NCI-H345 (cell line): ENCODE data around the gene BSCL2.
"Not testable (repeated sequence)": the region's sequence is repeated elsewhere in the genome, so short reads cannot be mapped to it uniquely, and the experiment has no call there.

Experiments used
- DNase-seq: peaks from one replicate; lab custom pipeline; 2025; lab: John Stamatoyannopoulos, UW

Gene BSCL2

DNA sequence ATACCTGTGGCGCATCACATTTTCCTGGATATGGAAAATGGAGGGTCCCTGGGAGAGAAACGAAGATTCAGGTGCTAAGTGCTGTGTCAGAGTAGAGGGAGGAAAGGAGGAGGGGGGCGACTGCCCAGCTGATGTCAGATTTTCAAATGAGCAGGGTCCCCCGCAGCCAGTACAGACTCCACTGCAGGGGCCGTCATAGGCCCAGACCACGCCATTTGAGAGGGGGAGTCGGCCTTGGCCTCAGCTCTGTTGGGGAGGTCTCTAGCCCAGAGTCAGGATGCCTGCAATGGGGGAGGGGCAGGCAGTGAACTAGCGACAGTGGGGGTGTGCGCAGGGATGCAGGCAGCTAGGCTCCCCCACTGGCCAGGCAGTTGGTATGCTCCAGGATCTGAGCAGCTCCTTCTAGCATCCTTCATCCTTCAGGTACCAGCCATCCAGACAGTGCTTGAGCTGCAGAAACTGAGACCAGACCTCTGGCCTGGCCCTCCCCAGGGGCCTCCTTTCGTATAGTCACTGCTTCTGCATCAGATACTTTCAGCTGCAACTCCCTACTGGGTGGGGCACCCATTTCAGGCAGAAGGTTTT, at the start of gene BSCL2, which contains the start of gene GNG3:
Gene BSCL2 (minus strand): TSS at position 148 of the 585 bp plus-strand sequence. CDS start 229 bp downstream, outside the sequence.
Gene GNG3 (plus strand): TSS at position 400 of the 585 bp plus-strand sequence. CDS start 620 bp downstream, outside the sequence.
- DNase-seq, result no peak

DNA sequence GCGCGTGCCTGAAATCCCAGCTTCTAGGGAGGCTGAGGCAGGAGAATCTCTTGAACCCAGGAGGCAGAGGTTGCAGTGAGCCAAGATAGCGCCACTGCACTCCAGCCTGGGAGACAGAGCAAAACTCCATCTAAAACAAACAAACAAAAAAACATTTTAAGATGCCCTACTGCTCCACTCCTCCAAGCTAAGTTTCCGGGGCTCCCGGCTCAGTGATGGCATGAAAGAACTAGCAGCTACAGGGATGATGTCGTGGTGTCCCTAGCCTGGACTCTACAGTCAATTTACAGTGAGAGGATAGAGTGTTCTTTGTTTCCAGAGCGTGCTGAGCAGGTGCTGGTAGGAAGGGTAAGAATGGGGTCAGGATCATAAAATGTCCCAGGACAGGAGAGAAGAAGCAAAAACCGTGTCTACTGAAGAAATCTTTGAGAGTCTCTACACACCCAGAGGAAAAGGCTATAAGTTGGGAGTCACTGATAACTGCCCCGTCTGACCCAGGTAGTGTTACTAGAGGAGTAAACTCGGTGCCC, 47.9 kb upstream of the BSCL2 start:
- DNase-seq, result no peak

DNA sequence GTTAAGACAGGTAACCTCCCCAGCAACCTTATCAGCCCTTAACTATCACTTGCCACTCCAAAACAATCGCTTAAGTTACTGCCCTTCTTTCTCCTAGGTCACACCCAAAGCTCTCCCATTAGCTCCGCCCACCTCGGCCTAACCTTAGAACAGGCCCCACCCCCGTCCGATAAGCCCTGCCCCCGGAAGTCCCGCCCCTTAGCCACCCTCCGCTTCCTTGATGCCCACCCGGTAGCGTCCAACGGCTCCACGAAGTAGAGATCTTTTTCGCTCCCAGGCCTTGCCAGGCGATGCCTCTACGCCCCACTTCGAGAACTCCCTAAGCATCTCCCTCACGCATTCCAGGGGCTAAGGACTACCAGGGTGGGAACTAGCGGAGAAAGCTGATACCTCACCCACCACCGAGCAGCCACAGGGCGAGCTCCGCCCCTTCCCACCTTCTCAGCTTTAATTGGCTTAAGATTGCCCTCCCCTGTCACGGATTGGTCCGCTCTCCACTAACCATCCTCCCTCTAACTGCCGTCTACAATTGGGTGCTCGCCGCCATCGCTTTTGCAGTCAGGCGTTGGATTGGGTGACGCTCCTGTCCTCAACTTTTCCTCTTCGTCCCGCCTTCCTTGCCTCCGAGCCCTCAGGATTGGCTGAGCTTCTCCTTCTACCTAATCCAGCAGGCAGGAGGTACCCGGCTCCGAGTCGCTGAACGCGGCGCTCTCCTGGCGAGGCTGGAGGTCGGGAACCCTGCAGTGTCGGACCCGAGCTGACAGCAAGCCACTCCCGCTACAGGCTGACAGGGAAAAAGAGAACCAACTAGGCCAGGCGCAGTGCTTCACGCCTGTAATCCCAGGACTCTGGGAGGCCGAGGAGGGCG, 46.7 kb upstream of the BSCL2 start, which contains the start of gene ZBTB3:
Gene ZBTB3 (minus strand): TSS at position 425 of the 868 bp plus-strand sequence. CDS start 496 bp downstream, outside the sequence.
- peak; percentile 99 for DNase-seq

DNA sequence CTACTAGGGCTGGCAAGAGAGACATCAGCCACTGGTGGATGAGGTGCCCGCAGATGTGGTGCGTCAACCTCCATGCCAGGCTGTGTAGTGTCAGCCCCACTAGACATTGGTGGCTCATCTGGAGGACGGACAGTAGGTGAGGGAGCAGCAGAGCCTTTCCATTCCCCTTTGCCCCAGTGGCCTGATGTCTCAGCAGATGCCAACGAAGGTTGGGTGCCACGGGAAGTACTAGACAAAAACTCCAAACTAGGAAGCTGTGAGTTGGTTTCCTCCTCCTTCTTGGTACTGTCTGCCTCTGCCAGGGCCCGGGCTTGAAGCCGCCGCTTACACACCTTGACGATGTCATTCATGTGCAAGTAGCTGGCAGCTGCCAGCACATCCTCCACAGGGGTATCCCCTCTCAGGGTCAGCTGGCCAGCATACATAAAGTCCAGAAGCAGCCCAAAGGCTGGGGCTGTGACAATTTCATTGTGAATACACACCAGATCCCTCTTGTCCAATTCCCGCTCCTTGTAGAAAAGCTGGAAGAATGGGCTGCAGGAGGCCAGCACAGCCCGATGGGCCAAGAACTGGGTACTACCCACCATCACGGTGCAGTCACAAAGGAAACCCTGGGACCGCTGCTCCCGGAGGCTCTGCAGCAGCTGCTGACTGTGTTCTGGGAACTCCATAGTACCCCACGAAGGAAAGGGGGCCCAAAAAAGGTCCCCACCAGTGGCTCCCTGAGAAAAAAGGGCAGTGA, 45.9 kb upstream of the BSCL2 start:
- no peak for DNase-seq

DNA sequence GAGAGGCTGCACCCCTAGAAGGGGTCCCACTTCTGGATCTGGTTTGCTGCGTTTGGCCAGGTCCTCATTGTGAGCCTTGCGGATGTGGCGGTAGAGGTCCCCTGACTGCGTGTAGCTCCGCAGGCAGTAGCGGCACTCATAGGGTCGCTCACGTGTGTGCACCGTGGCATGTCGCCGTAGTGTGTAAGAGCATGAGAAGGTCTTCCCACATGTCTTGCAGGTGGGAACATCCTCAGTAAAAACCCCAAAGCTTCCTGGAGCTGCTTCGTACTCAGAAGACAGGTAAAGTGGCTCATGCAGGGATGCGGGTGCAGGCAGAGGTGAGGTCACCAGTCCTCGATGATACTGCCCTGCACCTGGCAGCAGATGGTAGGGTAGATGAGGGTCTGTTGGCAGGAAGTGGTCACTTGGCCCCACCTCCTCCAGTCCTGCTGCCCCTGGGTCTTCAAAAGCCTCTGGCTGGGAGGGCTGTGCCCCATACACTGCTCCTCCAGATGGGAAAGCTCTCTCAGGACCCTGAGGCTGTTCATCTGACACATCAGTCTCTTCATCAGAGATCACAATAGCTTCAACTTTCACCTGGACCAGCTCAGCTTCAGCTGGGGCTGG, 45.1 kb upstream of the BSCL2 start:
- no peak for DNase-seq

DNA sequence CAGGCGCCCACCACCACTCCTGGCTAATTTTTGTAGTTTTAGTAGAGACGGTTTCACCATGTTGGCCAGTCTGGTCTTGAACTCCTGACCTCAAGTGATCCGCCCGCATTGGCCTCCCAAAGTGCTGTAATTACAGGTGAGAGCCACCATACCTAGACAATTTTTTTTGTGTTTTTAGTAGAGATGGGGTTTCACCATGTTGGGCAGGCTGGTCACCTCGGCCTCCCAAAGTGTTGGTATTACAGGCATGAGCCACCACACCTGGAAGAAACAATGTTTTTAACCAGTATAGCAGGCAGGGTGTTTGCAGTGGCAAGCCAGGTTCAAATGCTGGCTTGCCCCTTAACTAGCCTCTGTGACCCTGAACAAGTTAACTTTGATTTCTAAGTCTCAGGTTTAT, 42.7 kb upstream of the BSCL2 start:
- DNase-seq, result not testable (repeated sequence)

DNA sequence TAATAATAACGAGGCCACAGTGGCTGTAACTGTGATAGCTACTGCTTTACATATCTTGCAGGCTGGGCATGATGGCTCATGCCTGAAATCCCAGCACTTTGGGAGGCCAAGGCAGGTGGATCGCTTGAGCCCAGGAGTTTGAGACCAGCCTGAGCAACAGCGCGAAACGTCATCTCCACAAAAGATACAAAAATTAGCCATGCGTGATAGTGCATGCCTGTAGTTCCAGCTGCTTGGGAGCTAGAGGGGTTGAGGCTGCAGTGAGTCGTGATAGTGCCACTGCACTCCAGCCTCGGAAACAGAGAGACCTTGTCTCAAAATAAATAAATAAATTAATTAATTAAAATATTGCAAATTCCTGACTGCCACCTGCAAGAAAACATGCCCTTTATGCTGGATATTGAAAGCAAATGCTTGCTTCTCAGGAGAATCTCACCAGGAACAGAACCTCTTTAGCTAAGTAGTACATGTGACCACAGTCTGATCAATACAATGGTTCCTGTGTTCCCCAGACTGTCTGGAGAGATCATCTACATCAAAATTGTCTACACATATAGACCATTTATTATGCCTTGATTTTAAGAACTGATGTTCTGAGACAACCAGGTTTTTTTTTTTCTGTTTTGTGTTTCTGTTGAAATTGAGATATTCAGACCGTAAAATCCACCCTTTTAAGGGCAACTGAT, 40.4 kb upstream of the BSCL2 start:
- DNase-seq, result no peak

DNA sequence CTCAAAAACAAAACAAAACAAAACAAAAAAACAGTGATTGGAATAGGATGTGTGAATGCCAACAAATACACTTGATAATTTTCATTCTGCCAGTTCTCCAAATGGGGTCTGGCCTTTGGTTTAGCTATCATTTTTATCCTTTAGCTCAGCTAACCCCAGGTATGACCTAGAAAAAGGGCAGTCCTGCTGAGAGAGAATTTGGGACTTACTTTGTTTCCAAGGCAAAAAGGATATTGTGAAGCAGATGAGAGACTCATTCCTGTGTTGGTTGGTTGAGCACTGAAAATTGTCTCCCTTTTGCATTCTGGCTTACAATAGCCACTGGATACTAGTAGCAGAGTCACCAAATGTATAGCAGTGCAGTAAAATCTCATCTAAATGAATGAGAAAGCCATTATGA, 30.0 kb upstream of the BSCL2 start:
- no peak for DNase-seq

DNA sequence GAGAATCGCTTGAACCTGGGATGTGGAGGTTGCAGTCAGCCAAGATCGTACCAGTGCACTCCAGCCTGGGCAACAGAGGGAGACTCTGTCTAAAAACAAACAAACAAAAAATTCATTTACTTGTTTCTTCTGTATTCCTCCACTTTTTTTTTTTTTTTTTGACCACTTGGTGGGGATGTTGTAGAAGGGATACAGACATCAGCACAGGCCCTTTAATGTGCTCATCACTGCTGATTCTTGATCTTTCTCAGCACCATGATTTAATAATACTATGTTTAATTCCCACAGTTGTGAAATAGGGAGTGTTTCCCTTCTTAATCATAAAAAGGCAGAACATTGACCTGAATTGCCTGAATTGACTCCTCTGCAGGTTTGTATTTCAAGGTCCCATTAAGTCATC, 25.6 kb upstream of the BSCL2 start:
- DNase-seq, result no peak

DNA sequence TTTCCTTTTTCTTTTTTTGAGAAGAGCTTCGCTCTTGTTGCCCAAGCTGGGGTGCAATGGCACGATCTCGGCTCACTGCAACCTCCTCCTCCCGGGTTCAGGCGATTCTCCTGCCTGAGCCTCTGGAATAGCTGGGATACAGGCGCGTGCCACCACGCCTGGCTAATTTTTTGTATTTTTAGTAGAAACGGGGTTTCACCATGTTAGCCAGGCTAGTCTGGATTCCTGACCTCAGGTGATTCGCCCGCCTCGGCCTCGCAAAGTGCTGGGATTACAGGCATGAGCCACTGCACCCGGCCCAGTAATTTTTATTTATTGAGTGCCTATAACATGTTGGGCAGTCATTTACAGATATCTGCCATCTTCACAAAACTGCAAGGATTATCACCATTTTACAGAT, 22.9 kb upstream of the BSCL2 start:
- not testable (repeated sequence) for DNase-seq

DNA sequence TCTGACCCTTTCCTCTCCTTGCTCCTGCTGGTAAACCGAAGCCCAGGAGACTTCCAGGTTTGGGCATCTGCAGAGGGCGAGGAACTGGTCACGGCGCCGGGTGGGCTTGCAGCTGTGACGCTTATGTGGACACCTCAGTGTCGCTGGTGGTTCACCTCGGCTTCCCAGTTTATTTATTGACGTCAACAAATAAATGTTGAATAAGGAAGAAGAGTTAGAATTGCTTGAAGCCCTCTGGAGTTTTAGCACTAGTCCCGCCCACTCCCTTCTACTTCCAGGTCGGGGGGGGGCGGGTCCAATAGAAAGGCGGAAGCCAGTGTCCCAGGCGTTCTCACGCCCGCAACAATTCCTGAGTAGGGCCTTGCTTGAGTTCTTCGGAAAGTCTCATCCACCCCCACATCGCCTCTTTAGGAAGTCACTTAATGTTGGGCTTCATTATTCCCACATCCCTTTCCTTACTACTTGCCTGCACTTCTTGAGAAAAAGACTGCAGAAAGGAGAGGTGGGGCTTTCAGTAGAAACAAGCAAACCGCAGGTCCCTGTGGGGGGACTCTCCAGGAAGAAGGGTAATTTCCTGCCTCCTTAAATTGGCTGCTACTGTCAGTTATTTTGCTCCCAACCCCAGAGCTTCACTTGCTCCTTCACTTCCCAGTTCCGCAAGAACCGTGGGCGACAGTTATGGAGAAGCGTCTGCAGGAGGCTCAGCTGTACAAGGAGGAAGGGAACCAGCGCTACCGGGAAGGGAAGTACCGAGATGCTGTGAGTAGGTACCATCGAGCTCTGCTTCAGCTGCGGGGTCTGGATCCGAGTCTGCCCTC, 21.2 kb upstream of the BSCL2 start, which contains the start of gene TTC9C:
Gene TTC9C (plus strand): TSS at position 316 of the 818 bp plus-strand sequence. CDS start 363 bp downstream, at position 679.
- DNase-seq, result peak; percentile 88

DNA sequence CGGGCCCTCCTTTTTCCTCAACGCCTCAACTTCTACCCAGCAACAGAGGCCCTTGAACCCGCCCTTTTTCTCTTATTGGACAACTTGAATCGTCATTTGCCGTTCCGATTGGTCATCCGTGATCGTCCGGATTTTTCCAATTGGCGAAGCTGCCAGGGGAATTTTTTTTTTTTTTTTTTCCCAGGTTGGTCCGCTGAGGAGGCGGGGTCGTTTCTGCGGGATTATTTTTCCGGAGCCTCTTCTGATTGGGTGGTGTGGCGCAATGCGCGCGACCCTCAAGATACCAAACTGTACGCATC, 20.6 kb upstream of the BSCL2 start:
- peak; percentile 99 for DNase-seq

DNA sequence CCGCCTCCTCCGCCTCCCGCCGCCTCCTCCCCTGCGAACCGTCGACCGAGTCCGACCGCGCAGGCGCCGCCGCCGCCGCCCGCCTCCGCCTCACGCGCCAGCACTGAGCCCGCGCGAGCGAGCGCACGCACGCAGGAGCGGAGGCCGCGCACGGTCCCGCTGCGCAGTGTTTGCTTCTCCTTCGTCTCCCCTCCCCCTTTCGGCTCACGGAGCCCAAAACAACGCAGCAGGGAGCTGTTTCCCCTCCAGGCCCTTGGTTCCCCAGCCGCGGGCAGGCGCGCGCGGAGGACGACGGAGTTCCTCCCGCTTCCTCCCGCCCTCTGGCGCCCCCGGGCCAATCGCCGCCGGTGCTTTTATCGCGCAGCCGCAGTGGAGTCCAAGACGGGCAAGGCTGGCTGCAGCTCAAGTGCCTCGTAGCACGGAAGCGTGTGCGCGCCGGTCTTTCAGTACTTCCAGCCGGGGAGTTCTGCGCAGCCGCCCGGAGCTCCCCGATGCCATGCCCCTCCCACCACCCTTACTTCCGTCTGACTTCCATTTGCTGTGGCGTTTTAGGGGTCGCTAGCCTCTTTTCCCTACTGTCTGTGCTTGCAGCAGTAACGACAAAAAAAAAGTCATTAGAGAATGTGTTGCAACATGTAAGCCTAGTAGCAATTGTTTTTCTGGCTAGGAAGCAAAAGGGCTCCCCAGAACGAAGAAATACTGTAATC, 20.1 kb upstream of the BSCL2 start, which contains the start of gene HNRNPUL2:
Gene HNRNPUL2 (minus strand): TSS at position 293 of the 707 bp plus-strand sequence. CDS start 301 bp downstream, outside the sequence.
- DNase-seq, result peak; percentile 100

DNA sequence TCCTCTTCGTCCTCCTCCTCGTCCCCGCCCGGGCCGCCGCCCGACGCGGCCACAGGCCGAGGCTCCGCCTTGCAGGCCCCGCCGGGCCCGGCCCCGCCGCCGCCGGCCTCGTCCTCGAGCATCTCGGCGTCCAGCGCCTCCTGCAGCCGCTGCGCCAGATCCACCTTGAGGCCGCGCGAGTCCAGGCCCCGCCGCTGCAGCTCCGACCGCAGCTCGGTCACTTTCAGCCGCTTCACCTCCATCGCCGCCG, 19.6 kb upstream of the BSCL2 start:
- no peak for DNase-seq

DNA sequence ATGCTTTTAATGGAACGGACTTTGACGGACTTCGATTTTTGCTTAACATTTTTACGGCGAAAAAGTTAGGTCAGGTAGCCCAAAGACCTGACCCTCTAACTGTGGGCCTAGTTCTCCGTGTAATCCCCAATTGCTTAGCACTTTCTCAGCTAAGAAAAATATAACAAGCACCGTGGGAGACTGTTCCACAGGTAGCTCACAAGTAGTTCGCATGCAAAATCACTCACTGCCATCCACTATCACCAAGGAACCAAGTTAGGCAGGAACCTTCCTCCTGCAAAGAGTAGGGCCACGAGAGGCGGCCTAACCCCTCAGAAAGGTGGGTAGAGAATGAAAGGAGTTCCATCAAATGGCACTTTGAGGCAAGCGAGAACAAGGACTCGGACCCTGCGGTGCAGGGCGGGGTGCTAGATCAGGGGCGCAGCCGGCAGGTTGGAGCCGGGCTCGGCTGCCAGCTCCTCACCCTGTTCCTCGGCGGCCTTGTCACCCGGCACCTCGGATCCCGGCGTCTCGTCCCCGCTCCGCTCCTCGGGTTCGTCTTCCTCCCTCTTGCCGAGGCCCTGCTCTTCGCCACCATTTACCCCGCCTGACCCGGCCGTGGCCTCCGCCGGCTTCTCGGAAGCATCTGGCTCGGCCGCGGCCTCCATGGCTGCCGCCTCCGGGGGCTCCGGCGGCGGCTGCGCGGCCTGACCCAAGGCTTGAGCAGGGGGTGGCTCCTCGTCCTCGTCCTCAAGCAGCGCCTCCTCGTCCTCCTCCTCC, 19.1 kb upstream of the BSCL2 start:
- no peak for DNase-seq

DNA sequence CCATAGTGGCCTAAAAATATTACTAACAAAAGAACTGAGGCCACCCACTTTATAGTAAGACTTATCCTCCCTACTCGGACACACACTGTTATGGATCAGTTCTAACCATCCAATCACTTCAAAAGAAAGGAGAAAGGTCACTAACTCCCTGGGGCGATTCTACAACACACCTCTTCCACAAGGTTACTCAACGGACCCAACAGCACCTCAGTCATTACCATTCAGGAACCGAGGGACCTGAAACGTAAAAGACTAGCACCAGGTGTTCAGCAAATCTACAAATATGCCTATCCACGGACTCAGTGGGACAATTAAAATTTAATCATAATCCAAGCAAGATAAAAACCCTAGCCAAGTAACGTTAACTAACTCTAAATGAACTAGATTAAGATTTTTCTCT, 18.4 kb upstream of the BSCL2 start:
- no peak for DNase-seq

DNA sequence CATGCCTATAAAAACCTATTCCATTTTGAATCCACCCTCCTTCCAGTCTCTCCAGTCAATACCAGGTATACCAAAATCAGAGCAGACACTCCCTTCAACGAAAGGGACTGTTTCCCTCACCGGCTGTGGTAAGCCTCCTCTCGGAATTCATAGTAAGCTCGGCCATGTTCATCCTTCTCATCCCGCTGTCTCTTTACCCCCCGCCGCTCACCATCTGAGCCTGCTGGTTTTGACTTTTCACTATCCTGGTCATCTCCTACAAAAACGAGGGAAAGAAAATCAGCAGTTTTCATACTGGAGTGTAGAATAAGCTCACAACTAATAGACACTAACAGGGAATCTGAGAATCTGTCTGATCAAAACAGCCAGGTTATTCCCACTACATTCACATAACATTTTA, 16.9 kb upstream of the BSCL2 start:
- DNase-seq, result no peak

DNA sequence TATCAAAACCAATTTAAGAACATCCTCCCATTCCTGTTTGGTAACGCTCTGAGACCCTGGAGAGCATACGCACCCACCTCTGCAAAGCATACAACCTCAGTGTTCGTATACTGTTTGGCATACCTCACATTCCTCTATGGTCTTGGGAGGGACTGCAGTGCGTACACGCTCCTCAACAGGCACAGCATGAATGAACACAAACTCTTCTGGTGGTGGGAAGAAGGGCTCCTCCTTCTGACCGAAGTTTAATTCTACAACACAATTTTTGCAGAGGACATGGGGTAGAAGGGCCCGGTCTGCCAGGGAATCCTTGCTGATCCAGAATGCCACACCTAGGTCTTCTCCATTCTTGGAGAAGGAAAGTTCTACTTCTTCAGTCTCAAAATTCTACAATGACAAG, 14.8 kb upstream of the BSCL2 start:
- DNase-seq, result no peak

DNA sequence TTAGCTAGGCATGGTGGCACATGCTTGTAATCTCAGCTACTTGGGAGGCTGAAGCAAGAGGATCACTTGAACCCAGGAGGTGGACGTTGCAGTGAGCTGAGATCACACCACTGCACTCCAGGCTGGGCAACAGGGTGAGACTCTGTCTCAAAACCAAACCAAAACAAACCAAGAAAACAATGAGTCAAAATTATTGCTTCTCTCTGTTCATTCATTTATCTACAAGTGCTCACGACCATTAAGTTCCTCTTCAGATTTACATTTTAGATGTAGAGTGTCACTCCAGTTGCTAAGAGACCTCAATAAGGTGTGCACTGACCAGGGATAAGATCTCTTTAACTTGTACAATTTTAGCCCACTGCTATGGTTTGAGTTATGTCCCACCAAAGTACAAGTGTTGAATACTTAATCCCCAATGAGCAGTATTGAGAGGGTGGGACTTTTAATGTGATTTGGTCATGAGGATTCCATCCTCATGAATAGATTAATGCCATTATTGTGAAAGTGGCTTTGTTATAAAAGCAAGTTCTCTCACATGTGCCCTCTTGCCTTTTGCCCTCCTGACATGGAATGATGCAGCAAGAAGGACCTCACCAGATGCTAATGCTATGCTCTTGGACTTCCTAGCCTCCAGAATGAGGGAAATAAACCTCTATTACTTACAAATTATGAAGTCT, 12.2 kb upstream of the BSCL2 start:
- DNase-seq, result no peak
